GM12872 (cell line): ENCODE data around the gene ACTA1.

Experiments
- TF ChIP-seq, protein P1 (sequence below): IDR thresholded peaks from 3 replicates; pipeline ENCODE4 v1.5.1; 2011; ENCODE audit warnings: low read depth, mild to moderate bottlenecking, low read length, moderate library complexity; ENCODE audit not compliant: insufficient read depth

ACTA1 gene

DNA sequence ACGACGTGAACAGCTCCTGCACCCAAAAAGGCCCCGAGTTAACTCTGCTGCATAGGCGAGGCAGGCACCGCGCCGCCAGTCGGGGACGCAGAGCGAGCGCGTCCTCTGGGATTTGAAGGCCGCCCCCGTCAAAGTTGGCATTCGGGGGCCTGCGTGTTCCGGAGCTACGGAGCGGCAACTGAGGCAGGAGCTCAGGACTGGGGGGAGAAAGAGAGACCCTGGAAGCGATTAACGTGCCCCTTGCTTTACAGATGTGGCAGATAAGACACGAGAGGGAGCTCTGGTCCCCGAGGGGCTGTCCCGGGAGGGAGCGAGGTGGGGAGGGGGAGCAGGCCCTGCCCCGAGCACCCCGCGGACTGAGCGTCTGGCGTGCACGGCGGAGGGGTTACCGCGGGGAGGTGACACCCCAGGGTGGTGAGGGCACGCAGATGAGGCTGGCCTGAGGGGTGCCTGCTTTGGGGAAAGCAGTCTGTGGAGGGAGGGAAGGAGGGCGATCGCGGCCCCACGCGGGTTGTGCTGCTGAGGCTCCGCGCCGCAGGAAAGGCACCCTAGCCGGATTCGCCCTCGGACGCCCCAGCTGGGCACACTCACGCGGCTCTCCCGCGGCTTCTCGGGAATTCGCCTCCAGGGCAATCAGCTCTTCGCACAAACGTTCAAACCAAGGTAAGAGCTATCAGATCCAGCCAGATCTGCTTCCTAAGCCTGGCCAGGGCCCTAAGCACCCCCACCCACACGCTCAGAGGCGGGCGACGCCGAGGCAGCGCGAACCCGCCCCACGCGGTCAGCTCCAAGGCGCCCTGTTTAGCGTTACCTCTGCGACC is 26.5 kb downstream of the ACTA1 start:
- TF ChIP-seq, protein P1, sequence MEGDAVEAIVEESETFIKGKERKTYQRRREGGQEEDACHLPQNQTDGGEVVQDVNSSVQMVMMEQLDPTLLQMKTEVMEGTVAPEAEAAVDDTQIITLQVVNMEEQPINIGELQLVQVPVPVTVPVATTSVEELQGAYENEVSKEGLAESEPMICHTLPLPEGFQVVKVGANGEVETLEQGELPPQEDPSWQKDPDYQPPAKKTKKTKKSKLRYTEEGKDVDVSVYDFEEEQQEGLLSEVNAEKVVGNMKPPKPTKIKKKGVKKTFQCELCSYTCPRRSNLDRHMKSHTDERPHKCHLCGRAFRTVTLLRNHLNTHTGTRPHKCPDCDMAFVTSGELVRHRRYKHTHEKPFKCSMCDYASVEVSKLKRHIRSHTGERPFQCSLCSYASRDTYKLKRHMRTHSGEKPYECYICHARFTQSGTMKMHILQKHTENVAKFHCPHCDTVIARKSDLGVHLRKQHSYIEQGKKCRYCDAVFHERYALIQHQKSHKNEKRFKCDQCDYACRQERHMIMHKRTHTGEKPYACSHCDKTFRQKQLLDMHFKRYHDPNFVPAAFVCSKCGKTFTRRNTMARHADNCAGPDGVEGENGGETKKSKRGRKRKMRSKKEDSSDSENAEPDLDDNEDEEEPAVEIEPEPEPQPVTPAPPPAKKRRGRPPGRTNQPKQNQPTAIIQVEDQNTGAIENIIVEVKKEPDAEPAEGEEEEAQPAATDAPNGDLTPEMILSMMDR: peak; percentile 20; the same call in 1 of the 3 replicates

DNA sequence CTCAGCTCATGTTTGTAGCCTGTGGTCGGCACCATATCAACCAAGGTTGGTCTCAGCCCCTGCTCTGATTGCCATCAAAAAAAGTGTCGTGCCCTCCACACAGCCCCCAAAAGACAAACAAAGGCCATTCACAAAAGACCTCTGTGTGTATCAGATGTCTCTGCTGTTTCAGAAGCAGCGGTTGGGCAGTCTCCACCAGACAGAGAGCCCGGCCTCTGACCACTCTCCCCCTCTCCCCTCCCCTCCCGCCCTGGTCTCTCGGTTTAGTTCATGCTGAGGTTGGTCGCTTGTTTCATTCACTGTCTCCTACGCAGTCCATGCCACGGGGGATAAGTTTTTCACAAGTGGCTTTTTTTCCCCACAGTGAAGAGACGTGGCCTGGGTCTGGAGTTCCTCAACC is 27.1 kb downstream of the ACTA1 start:
- TF ChIP-seq, protein P1: no peak

DNA sequence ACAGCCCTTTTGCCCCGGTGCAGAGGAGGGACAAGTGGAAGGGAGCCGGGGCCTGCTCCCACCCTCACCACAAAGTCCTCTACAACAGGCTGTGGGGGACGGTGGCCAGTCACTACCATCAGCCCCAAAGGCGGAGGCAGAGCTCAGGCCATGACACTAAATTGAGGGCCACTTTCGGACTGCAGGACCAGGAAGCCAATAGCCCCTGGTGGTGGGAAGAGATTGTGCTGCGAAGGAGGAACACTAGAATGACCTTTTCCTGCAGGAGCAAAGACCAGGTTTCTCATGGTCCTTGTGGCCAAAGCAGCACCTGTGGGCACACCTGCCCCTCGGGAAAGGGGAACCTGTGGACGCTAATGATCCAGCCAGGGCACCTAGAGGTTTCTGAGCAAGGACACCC is 30.3 kb downstream of the ACTA1 start:
- TF ChIP-seq, protein P1: peak; percentile 24; the same call in 1 of the 3 replicates

DNA sequence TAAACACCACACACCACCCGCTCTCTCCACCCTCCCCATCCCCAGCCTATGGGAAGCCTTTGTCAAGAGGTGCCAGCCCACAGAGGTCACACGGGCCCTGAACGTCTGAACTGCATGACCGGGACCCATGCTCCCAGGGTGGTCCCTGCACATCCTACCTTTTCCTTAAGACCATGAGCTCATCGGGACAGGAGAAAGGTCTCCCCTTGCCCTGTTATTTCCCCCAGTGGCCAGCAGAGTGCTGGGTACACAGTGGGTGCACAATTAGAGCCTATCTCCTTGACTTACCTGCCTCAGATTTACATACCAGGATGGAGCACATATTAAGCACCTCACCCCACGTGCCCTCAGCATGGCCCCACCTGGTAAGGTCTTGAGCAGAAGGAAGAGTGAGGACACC is 30.9 kb downstream of the ACTA1 start:
- TF ChIP-seq, protein P1: peak; percentile 36; the same call in 2 of the 3 replicates

DNA sequence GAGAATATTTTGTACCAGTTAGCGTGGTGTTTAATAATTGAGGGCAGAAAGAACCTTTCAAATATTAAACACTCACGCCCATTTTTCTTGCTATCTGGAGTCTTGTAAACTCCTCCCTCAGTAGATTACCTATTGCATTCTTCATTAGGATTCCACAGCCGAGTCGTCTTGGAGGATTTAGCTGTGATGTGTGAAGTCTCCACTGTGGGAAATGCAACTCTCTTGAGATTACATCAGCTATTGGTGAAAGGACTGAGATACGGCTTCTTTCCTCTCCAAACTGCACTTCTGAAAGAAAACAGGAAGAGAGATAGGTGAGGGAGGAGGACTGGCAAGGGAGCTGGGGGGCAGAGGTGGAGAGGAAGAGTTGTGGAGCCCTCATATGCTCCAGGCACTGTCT is 36.1 kb downstream of the ACTA1 start:
- TF ChIP-seq, protein P1: no peak

DNA sequence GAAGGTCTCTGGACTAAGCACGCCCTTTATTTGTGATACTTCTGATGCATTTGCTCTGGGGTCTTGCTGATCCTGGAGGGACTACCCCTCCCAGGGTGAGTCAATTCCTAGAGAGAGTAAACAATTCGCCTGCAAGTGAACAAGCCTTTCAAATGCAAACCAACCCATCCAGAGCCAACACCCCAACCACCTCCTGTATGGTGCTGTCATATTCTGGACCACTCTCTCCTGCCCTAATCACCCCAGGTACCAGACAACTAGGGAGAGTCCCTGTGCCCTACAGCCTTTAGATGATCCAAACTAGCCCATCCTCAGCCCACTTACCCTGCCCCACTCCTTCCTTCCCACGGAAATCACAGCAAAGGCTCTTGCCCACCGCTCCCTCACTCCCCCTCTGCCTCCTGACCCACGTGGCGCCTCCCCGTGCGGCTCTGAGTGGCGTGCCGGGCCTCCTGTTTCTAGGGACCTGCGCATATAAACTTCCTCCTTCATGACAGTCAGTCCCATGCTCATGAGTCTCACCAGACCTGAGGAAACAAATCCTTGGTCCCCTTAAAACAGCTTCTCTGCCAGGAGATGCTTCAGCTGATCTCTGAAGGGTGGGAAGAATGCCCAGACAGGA is 37.2 kb downstream of the ACTA1 start:
- TF ChIP-seq, protein P1: no peak

DNA sequence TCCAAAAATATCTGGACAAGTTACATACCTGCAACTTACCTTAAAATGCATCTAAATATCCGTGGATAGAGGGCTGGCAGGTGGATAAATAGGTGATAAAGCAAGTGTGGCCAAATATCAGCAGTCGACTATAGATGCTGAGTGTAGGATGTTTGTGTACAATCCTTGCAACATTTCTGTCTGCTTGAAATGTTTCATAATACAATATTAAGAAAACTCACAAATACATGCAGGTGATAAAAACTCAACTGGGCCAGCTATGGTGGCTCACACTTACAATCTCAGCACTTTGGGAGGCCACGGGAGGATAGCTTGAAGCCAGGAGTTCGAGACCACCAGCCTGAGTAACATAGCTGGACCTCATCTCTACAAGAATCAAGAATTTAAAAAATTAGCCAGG is 41.0 kb downstream of the ACTA1 start:
- TF ChIP-seq, protein P1: no peak
